Activated CD4-positive, alpha-beta T cell treated with anti-CD3 and anti-CD28 coated beads for 36 hours (primary cell): ENCODE data around the gene KLHDC3. TPM values are rescaled to one million over a fixed set of nuclear protein-coding genes. Genes with fewer than 3 reads are reported as not detected.
A peak's percentile ranks its signal among the peaks of the same experiment; 100 is the strongest.

Source experiments
- ATAC-seq: fragments of 200-7000 bp; cut with Tn5 transposase; one replicate; pipeline ENCODE4 v1.10.0; 2021; ENCODE audit warnings: mild to moderate bottlenecking, moderate library complexity
- CTCF ChIA-PET: fragments of 350-600 bp; sonication (Branson Sonifier 250); formaldehyde crosslinking; loops from one replicate; lab custom pipeline; 2021; ENCODE audit warnings: antibody characterized with exemption; lab: Charles Lee
- POLR2A ChIA-PET: fragments of 350-600 bp; sonication (Branson Sonifier 250); formaldehyde crosslinking; loops from one replicate; lab custom pipeline; 2021; ENCODE audit warnings: antibody characterized with exemption, inconsistent platforms; lab: Charles Lee
- DNase-seq: peaks from one replicate; pipeline ENCODE4 v3.0.0-alpha.2; 2020
- H3K27ac Mint-ChIP-seq: one replicate; pipeline ENCODE4 v1.8.0; 2021; ENCODE audit warnings: mixed read lengths
- H3K27me3 Mint-ChIP-seq: one replicate; pipeline ENCODE4 v1.8.0; 2021; ENCODE audit warnings: mixed read lengths
- H3K36me3 Mint-ChIP-seq: one replicate; pipeline ENCODE4 v1.8.0; 2021; ENCODE audit warnings: low read depth, mixed read lengths
- H3K4me1 Mint-ChIP-seq: one replicate; pipeline ENCODE4 v1.8.0; 2021; ENCODE audit warnings: mixed read lengths
- H3K4me3 Mint-ChIP-seq: one replicate; pipeline ENCODE4 v1.8.0; 2021; ENCODE audit warnings: mild to moderate bottlenecking, moderate library complexity, mixed read lengths
- H3K9me3 Mint-ChIP-seq: one replicate; pipeline ENCODE4 v1.8.0; 2021; ENCODE audit warnings: low read depth, mixed read lengths
- intact Hi-C, 2 experiments: fragments of 100-400 bp; cut with DNase I in 1 of 2; cut with micrococcal nuclease in 1 of 2; formaldehyde crosslinking; loops; one replicate each; pipeline versions ENCODE4 v1.14.2 to v1.15.1; 2022 to 2024; cut with DNase I, micrococcal nuclease
- total RNA-seq, 2 experiments: library from RNA; stranded (reverse); gene quantifications; one replicate each; pipeline ENCODE4 v1.2.3, GENCODE V29; 2021

The KLHDC3 gene
- total RNA-seq, 2 experiments from 2014 or later, result 58.3 to 65.2 TPM

DNA sequence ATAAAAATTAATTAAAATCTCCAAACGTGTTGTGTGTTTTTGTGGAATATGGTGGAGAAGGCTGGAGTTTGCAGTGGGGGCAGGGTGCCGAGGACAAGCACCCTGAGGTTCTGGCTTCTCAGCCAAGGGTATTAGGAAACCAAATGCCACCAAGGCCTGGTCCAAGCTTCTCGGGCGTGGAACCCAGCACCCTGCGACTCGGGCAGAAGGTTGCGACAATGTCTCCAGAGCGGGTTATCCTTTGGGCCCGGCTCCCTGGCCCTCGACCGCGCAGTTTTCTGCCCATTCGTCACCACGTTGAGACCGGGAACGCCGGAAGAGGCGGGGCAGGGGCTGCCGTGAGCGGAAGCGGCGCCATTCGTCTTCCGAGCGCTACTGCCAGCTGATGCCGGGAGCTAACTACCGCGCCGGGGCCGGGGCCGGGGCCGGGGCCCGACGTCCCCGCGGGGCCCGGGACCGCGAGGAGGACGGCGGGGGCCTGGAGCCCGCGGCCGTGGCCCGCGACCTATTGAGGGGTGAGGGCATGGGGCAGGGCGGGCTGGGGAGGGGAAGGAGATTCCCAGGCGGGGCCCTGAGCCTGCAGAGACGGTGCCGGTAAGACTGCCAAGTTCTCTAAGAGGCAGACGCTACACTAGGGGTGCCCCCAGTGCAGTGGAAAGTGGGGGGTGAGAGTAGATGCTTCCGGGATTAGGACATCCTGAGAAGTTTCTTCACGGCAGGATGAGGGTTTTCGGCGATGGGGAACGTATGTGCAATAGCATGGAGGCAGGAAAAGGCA is 7.4 kb downstream of the KLHDC3 start, which contains the start of gene RRP36:
RRP36 (plus strand) TSS at position 354 of the 778 bp plus-strand sequence; CDS start at position 386, 32 bp downstream.
- Mint-ChIP-seq H3K36me3 (peaks cover 40% of the 10 kb centered on the region), H3K9me3 (no peaks in the 10 kb centered on the region), H3K4me1 (peaks cover 32% of the 10 kb centered on the region), H3K27me3 (no peaks in the 10 kb centered on the region), H3K27ac (peak within 1 kb of the TSS; percentile 88), H3K4me3 (peak within 1 kb of the TSS; percentile 93)
- CTCF ChIA-PET, result interaction anchor here (0.6 to 1.7 kb wide), 6 partner anchors 7 to 122 kb away, joined by 3 to 5 read pairs (median 4); partner anchors contain the start of genes CUL7 and KLHDC3
- DNase-seq (peak; percentile 83), ATAC-seq (peak; percentile 84)
- POLR2A ChIA-PET, result interaction anchor here (0.6 to 0.8 kb wide), 3 partner anchors 11 to 550 kb away, joined by 3 to 4 read pairs (median 3); no protein-coding TSS in a partner anchor
- intact Hi-C loops, result loop anchor here (1.0 to 5.0 kb wide), 4 partner anchors 8 to 119 kb away; partner anchors contain the start of genes KLC4 (in 1 of the 2), MEA1 (in 1 of the 2), MRPL2 (in 1 of the 2) and PEX6 (in 1 of the 2)

DNA sequence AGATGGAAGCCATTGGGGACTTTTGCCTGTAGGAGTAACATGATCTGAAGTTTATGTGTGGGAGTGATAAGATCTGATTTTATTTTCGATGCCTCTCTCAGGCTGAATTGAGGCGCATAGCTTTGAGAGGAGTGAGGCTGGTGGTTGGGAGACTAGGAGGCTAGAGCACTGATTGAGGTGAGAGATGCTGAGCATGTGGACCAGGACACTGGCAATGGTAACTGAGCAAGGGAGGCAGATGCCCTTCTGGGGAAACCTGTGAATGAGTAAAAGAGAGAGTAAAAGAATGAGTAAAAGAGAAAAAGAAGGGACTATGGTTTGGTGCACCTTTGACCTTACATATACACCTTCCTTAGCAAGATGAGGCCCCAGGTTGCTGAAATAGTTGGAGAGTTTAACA is 10.4 kb downstream of the KLHDC3 start:
- peak; percentile 24 for ATAC-seq

DNA sequence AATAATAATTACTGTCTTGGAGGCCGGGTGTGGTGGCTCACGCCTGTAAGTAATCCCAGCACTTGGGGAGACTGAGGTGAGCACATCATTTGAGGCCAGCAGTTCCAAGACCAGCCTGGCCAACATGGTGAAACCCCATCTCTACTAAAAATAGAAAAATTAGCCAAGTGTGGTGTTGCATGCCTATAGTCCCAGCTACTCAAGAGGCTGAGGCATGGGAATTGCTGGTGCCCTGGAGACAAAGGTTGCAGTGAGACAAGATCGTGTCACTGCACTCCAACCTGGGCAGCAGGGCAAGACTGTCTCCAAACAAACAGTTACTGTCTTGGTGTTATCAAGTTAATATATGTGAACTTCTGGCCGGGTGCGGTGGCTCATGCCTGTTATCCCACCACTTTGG is 12.3 kb downstream of the KLHDC3 start:
- H3K4me3 Mint-ChIP-seq, result no peak overlapping the region
- peaks cover 44% of the 10 kb centered on the region for H3K36me3 Mint-ChIP-seq
- ATAC-seq, result no peak
- no peak overlapping the region for H3K27ac Mint-ChIP-seq
- intact Hi-C loops, result no loop called here
- no peaks in the 10 kb centered on the region for H3K9me3 Mint-ChIP-seq
- DNase-seq, result no peak
- H3K27me3 Mint-ChIP-seq, result no peaks in the 10 kb centered on the region
- H3K4me1 Mint-ChIP-seq, result peaks cover 21% of the 10 kb centered on the region
- CTCF ChIA-PET, result no interaction called here
- POLR2A ChIA-PET, result no interaction called here

More for the DNA sequence above, 10.4 kb downstream of the KLHDC3 start:
- ChIA-PET POLR2A (no interaction called here), CTCF (interaction anchor here (0.8 kb wide), 1 partner anchor 332 kb away, joined by 3 read pairs; no protein-coding TSS in a partner anchor)
- Mint-ChIP-seq H3K4me3 (peak overlapping the region; percentile 6), H3K36me3 (peaks cover 45% of the 10 kb centered on the region), H3K27ac (peak overlapping the region; percentile 70), H3K9me3 (no peaks in the 10 kb centered on the region), H3K27me3 (no peaks in the 10 kb centered on the region), H3K4me1 (peaks cover 29% of the 10 kb centered on the region)
- intact Hi-C loops, result loop anchor here in 1 of 2 experiments (5.0 kb wide), 1 partner anchor 122 kb away; no protein-coding TSS in a partner anchor
- DNase-seq, result no peak

DNA sequence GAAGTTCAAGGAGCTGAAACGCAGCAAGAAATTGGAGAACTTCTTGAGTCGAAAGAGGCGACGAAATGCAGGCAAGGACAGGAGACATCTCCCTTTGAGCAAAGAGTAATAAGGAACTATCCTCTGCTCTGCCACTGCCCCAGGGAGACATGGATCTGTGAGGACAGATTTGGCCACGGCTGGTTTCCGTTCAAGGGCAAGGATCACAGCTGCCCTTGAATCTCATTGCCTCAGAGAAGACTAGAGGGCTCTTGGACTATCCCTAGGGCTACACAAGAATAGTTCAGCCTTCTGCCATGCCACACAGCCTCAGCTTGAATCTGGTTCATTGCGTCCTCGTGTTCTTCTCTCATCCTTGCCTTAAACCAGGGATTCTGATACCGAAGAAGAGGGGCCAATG is 15.1 kb downstream of the KLHDC3 start:
- CTCF ChIA-PET, result interaction anchor here (1.0 kb wide), 1 partner anchor 25 kb away, joined by 3 read pairs; the partner anchor contains the start of gene CUL7

DNA sequence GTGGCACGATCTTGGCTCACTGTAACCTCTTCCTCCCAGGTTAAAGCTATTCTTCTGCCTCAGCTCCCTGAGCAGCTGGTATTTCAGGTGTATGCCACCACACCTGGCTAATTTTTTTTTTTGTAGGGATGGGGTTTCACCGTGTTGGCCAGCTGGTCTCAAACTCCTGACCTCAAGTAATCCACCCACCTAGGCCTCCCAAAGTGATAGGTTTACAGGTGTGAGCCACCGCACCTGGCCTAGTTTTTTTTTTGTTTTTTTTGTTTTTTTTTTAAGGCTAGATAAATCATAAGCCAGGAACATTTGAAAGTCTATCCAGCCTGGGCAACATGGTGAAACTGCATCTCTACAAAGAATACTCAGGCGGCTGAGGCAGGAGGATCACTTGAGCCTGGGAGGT is 18.3 kb downstream of the KLHDC3 start:
- no peak overlapping the region for H3K4me3 Mint-ChIP-seq
- H3K9me3 Mint-ChIP-seq, result no peaks in the 10 kb centered on the region
- DNase-seq, result no peak
- peaks cover 42% of the 10 kb centered on the region for H3K36me3 Mint-ChIP-seq
- peaks cover 3% of the 10 kb centered on the region for H3K4me1 Mint-ChIP-seq
- POLR2A ChIA-PET, result interaction anchor here (0.7 kb wide), 1 partner anchor 11 kb away, joined by 3 read pairs; no protein-coding TSS in a partner anchor
- intact Hi-C loops, result no loop called here
- no peak for ATAC-seq
- no peaks in the 10 kb centered on the region for H3K27me3 Mint-ChIP-seq
- CTCF ChIA-PET, result no interaction called here
- H3K27ac Mint-ChIP-seq, result no peak overlapping the region

More for the DNA sequence above, 15.1 kb downstream of the KLHDC3 start:
- no peak for ATAC-seq
- POLR2A ChIA-PET, result no interaction called here
- no peak for DNase-seq
- Mint-ChIP-seq H3K9me3 (no peaks in the 10 kb centered on the region), H3K36me3 (peaks cover 56% of the 10 kb centered on the region), H3K27ac (no peak overlapping the region), H3K4me3 (no peak overlapping the region), H3K4me1 (peaks cover 11% of the 10 kb centered on the region), H3K27me3 (no peaks in the 10 kb centered on the region)
- intact Hi-C loops, result no loop called here

DNA sequence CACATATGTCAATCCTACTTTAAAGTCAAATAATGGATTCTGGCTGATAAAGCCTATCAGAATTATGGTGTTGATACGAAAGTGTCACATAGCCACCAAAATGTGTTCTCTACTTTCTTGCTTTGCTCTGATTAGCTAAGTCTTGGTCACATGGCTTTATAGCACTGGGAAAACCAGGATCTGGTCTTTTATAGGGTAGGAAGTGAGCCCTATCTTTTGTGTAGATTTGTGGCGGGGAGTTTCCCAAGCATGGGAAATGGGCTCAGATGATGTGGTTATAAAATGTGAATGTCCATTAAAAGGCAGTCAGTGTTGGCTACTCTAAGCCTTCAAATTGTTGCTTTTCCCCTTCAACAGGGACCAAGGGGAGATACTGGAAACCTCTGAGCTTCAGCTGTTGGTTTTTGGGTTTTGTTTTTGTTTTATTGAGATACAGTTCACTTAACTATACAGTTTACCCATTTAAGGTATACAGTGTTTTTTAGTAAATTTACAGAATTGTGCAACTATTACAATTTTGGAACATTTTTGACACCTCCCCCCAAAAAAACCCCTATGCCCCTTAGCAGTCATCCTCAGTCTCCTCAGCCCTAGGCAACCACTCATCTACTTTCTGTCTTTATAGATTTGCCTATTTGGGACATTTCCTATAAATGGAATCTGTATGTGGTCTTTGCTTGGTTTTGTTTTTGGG is 19.6 kb downstream of the KLHDC3 start:
- peaks cover 3% of the 10 kb centered on the region for H3K4me1 Mint-ChIP-seq
- CTCF ChIA-PET, result interaction anchor here (0.6 to 1.0 kb wide), 3 partner anchors 10 to 168 kb away, joined by 3 read pairs; no protein-coding TSS in a partner anchor
- peak overlapping the region; percentile 65 for H3K27ac Mint-ChIP-seq
- peaks cover 37% of the 10 kb centered on the region for H3K36me3 Mint-ChIP-seq
- H3K27me3 Mint-ChIP-seq, result no peaks in the 10 kb centered on the region
- ATAC-seq, result no peak
- H3K9me3 Mint-ChIP-seq, result no peaks in the 10 kb centered on the region
- POLR2A ChIA-PET, result interaction anchor here (0.8 kb wide), 1 partner anchor 25 kb away, joined by 3 read pairs; the partner anchor contains the start of genes KLC4 and MRPL2
- intact Hi-C loops, result no loop called here
- no peak for DNase-seq
- H3K4me3 Mint-ChIP-seq, result no peak overlapping the region

DNA sequence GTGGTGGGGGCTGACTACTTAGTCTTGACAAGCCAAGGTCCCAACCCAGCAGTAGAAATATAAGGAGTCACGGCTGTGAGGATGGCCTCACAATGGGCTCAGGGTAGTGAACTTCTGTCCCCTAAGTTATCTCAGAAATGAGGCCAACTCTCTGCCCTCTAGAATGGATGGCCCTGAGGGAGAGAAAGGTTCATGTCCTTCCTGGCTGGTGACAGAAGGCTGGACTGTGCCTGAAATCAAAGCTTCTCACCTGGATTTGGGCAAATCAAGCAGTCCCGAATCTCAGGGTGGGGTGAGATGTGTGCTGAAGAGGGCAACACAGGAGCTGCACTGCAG is 20.1 kb downstream of the KLHDC3 start:
- peaks cover 3% of the 10 kb centered on the region for H3K4me1 Mint-ChIP-seq
- POLR2A ChIA-PET, result no interaction called here
- no peak for ATAC-seq
- H3K4me3 Mint-ChIP-seq, result no peak overlapping the region
- H3K9me3 Mint-ChIP-seq, result no peaks in the 10 kb centered on the region
- no peak for DNase-seq
- CTCF ChIA-PET, result interaction anchor here (0.6 to 1.0 kb wide), 2 partner anchors 11 to 169 kb away, joined by 3 read pairs; no protein-coding TSS in a partner anchor
- H3K27me3 Mint-ChIP-seq, result no peaks in the 10 kb centered on the region
- intact Hi-C loops, result no loop called here
- H3K27ac Mint-ChIP-seq, result no peak overlapping the region
- H3K36me3 Mint-ChIP-seq, result peaks cover 35% of the 10 kb centered on the region

DNA sequence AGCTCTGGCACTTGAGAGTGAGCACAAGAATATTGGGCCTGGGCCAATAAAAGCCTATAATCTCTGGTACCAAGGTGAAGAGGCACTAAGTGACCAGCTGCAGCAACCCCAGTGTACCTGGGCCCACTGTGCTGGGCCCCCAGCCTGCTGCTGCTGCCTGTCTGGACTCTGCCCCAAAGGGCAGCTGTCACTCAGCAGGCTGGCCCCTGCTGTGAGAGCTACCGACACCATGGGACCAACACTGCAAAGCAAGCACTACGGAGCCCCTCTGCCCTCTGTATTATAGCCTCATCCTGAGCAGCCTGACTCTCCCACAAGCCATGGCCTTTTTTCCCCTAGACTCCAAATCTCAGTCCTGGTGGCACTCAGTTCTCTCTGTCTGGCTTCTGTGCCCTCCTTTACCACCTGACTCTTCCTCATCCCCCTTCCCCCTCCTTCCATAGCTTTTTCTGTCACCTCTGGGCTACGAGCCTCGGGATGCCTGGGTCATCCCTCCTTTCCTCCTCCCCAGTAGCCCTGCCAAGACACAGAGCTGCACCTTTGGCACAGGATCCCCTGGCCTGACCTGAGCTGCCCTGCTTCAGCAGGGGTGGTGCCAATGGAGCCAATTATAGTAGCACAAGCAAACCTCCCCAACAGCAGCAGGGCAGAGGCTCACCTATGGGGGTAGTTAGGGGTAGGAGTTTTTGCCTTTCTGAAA is 21.6 kb downstream of the KLHDC3 start:
- H3K27me3 Mint-ChIP-seq, result no peaks in the 10 kb centered on the region
- no peak overlapping the region for H3K27ac Mint-ChIP-seq
- no peak overlapping the region for H3K4me3 Mint-ChIP-seq
- peaks cover 27% of the 10 kb centered on the region for H3K36me3 Mint-ChIP-seq
- POLR2A ChIA-PET, result no interaction called here
- no peaks in the 10 kb centered on the region for H3K9me3 Mint-ChIP-seq
- ATAC-seq, result no peak
- CTCF ChIA-PET, result interaction anchor here (0.5 to 0.7 kb wide), 3 partner anchors 14 to 539 kb away, joined by 3 read pairs; no protein-coding TSS in a partner anchor
- DNase-seq, result no peak
- H3K4me1 Mint-ChIP-seq, result peaks cover 3% of the 10 kb centered on the region
- intact Hi-C loops, result no loop called here

DNA sequence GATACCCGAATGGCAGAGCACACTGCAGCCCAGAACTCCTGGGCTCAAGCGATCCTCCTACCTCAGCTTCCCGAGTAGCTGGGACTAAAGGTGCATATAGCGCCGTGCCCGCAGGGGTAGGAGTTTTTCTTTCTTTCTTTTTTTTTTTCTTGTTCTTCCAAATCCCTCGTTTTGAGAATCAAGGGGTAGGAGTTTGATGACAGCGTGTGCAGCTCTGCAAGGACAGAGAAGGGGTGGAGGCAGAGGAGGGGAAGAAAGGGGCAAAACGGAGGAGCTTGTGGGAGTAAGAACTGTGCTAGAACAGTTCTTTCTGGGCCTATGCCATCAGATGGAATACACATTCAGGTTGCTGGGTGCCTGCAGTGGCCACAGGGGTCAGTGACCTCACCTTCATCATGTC is 22.7 kb downstream of the KLHDC3 start:
- H3K36me3 Mint-ChIP-seq, result peaks cover 27% of the 10 kb centered on the region
- no peaks in the 10 kb centered on the region for H3K27me3 Mint-ChIP-seq
- no peak overlapping the region for H3K27ac Mint-ChIP-seq
- H3K4me1 Mint-ChIP-seq, result peaks cover 3% of the 10 kb centered on the region
- intact Hi-C loops, result no loop called here
- H3K9me3 Mint-ChIP-seq, result no peaks in the 10 kb centered on the region
- ATAC-seq (no peak), DNase-seq (no peak)
- ChIA-PET CTCF (no interaction called here), POLR2A (no interaction called here)
- H3K4me3 Mint-ChIP-seq, result no peak overlapping the region

DNA sequence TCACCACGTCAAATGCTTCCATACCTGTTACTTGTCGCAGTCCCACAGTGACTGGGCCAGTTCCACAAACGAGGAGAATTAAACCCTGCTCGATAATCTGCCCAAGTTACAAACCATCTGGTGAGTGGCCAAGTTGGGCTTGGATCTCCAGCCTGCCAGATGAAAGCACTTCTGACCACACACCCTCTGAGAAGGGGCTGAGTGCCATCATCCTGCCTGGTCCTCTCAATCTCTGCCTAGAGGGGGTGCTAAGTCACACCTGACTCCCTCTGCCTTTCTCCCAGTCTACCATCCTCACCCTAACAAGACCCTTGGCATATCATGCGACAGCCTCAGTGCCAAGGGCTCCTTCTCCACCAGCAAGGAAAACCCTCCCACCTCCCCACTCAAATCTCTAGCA is 23.1 kb downstream of the KLHDC3 start:
- H3K9me3 Mint-ChIP-seq, result no peaks in the 10 kb centered on the region
- DNase-seq (no peak), ATAC-seq (no peak)
- H3K27me3 Mint-ChIP-seq, result no peaks in the 10 kb centered on the region
- POLR2A ChIA-PET, result no interaction called here
- H3K4me3 Mint-ChIP-seq, result no peak overlapping the region
- H3K27ac Mint-ChIP-seq, result no peak overlapping the region
- peaks cover 3% of the 10 kb centered on the region for H3K4me1 Mint-ChIP-seq
- CTCF ChIA-PET, result interaction anchor here (0.7 kb wide), 1 partner anchor 609 kb away, joined by 3 read pairs; no protein-coding TSS in a partner anchor
- H3K36me3 Mint-ChIP-seq, result peaks cover 26% of the 10 kb centered on the region
- intact Hi-C loops, result no loop called here
